ENCODE results near the gene BMPER.

GRCh38 chr7:34090816-34091215 is 185.5 kb downstream of the BMPER start:
- TF ChIP-seq ZNF362 (tag by site-specific recombination; IDR thresholded peaks at IDR 0.05) (no peak), ZNF133 (tag by site-specific recombination; IDR thresholded peaks at IDR 0.05) (no peak), ZNF280C (tag by site-specific recombination; IDR thresholded peaks at IDR 0.05) (no peak), YY1 (tag by site-specific recombination; IDR thresholded peaks at IDR 0.05) (no peak), TCF7L2 (IDR thresholded peaks at IDR 0.05; ENCODE audit: borderline replicate concordance, low read depth, low read length) (no peak), ZNF777 (tag by site-specific recombination; IDR thresholded peaks at IDR 0.05; ENCODE audit: borderline replicate concordance) (no peak)
